GM06990 (cell line): Measurements from ENCODE around the gene MAN1A1.

Source experiments
- DNase-seq: peaks from one replicate; pipeline ENCODE4 v3.0.0-alpha.2; 2011; ENCODE audit not compliant: insufficient read length; ENCODE audit errors: extremely low read depth
- H3K27me3 ChIP-seq: replicated peaks from 2 replicates; pipeline ENCODE4 v1.6.0; 2011; ENCODE audit warnings: low read length; ENCODE audit not compliant: control insufficient read depth, insufficient read depth
- H3K36me3 ChIP-seq: 2 replicates; pipeline ENCODE4 v1.5.1; 2011; ENCODE audit warnings: low read length; ENCODE audit not compliant: control insufficient read depth, insufficient read depth
- H3K4me3 ChIP-seq: replicated peaks from 2 replicates; pipeline ENCODE4 v1.5.1; 2011; ENCODE audit warnings: low read depth, mild to moderate bottlenecking, control low read depth, low read length
- CTCF ChIP-seq: IDR thresholded peaks from 2 replicates; pipeline ENCODE4 v1.5.1; 2011; ENCODE audit warnings: low read length, control low read depth, mild to moderate bottlenecking, inconsistent platforms; ENCODE audit not compliant: insufficient read depth, poor library complexity, severe bottlenecking

Gene MAN1A1

GRCh38 chr6:119234457-119234856 lies 115.1 kb downstream of the MAN1A1 start:
- no peak for TF ChIP-seq CTCF
- DNase-seq = no peak
- Histone ChIP-seq H3K27me3 (no peaks in the 10 kb centered on the region), H3K4me3 (no peak overlapping the region), H3K36me3 (no peaks in the 10 kb centered on the region)

DNA sequence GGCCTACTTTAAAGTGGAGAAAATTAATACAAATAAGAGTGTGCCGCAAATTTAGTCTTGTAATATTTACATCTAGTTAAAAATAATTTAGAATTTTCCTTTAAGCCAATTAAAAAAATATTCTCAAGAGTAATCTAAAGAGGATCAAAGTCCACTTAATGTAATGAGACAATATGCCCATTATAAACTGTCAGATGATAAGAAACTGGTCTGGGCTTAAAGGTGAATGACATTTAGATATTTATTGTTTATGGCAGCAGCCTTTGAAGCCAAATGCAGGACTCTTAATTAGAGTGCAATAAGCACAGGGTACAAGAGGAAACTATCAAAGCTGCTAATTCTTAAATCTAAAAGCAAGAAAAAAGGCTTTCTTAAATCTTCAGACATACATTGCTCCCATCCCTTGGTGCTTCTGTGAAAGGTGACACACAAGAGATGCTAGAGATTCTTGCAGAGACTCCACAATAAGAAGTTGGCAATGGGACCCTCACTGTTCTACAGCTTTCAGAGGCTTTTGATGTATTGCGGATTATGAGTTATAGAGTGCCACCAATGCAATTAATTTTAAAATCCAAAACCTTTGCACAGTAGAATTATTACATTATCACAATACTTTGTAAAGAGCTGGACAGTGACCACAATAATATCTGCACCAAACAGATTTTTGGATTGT lies 116.1 kb downstream of the MAN1A1 start:
- no peak for DNase-seq
- no peaks in the 10 kb centered on the region for H3K27me3 ChIP-seq

GRCh38 chr6:119231394-119231793 lies 118.2 kb downstream of the MAN1A1 start:
- TF ChIP-seq CTCF = no peak
- no peak for DNase-seq
- Histone ChIP-seq H3K4me3 (no peak overlapping the region), H3K36me3 (no peaks in the 10 kb centered on the region), H3K27me3 (no peaks in the 10 kb centered on the region)

More for the DNA sequence above, 116.1 kb downstream of the MAN1A1 start:
- no peaks in the 10 kb centered on the region for H3K36me3 ChIP-seq
- TF ChIP-seq CTCF = no peak
- no peak overlapping the region for H3K4me3 ChIP-seq

- Histone ChIP-seq H3K36me3 (no peaks in the 10 kb centered on the region), H3K4me3 (no peak overlapping the region), H3K27me3 (no peaks in the 10 kb centered on the region)
- no peak for TF ChIP-seq CTCF
- DNase-seq = no peak
These were observed 119.4 kb downstream of the MAN1A1 start for GRCh38 chr6:119230160-119230559.

GRCh38 chr6:119227377-119227776 lies 122.2 kb downstream of the MAN1A1 start:
- no peak for TF ChIP-seq CTCF
- Histone ChIP-seq H3K27me3 (no peaks in the 10 kb centered on the region), H3K36me3 (no peaks in the 10 kb centered on the region), H3K4me3 (no peak overlapping the region)
- DNase-seq = no peak

GRCh38 chr6:119226089-119226488 lies 123.5 kb downstream of the MAN1A1 start:
- DNase-seq = no peak
- no peak for TF ChIP-seq CTCF

More at GRCh38 chr6:119226089-119226488, 123.5 kb downstream of the MAN1A1 start:
- Histone ChIP-seq H3K27me3 (no peaks in the 10 kb centered on the region), H3K4me3 (no peak overlapping the region), H3K36me3 (no peaks in the 10 kb centered on the region)
